H4 (cell line): Measurements from ENCODE around the gene ZSWIM6. TPM values are rescaled to one million over a fixed set of nuclear protein-coding genes. Genes with fewer than 3 reads are reported as not detected.

ENCODE experiments used
- DNase-seq: peaks from one replicate; pipeline ENCODE4 v3.0.0-alpha.2; 2015; ENCODE audit warnings: low spot score
- total RNA-seq: library from RNA; depleted of rRNA; stranded (reverse); fragments of >200 nt; shearing (Covaris generic); gene quantifications from 2 replicates; pipeline ENCODE4 v1.2.3, GENCODE V29; 2014; rRNA removed

The ZSWIM6 gene
- total RNA-seq, 1 experiment from 2014 or later, result 7.0 TPM

DNA sequence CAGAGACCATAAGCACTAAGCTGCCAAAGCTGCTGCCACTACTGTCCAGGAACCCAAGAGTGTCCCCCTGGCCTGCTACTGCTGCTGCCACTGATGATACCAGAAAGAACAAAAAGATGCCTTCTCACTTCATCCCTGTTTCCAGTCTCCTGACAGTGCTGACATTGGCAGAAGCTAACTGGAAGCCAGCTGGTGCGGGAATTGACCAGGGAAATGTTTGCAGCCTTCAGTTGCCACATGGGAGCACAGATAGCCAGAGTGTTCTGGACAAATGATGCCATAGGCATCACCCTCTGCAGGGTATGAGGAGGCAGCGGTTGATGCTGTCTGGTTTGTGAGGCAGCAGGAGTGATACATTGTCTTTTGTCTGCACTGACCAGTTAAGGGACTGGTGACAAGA, 258.4 kb downstream of the ZSWIM6 start:
- no peak for DNase-seq

DNA sequence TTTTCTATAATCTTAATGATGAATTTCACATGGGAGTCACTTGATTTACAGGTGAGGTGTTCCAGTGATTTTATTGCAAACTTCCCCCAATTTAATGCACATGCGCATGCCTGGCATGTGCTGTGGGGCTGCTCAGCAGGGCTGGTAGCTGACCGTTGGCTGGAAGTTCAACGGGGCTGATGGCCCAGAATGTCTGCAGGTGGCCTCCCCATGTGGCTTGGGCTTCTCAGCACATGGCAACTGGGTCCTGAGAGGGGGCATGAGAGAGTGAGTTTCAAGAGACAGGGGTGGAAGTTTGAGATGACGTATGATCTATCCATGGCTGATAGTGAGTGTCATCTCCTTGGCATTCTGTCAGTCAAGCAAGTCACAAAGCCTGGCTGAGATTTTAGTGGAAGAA, 259.8 kb downstream of the ZSWIM6 start:
- no peak for DNase-seq

DNA sequence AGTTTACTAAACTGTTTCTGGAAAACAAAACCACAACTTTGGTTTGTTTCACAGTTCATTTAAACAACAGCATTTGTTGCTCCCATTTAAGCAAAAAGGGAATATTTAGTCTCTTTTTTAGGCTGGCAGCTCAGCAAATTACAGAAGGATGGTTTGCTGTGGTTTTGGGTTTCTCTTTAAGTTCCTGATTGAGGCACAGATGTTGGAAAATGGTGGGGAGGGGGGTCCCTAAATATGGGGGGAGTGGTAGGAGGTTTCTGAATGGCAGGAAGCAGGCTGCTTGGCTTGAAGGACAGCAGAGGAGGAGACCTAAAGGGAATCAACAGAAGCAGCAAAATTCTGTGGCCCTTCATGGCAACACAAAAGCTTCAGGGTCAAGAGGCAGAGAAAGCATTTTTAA, 263.4 kb downstream of the ZSWIM6 start:
- DNase-seq, result no peak

Other genes with a start within 250 kb of the ZSWIM6 start
- gene SMIM15, start 169.8 kb upstream of the ZSWIM6 start, total RNA-seq, result 32.7 and 59.9 TPM in 2 replicates